ENCODE data around the gene DYNC1LI1. TPM values are rescaled to one million over a fixed set of nuclear protein-coding genes. Genes with fewer than 3 reads are reported as not detected.
"Not testable (repeated sequence)": the region's sequence is repeated elsewhere in the genome, so short reads cannot be mapped to it uniquely, and the experiment has no call there.

Gene DYNC1LI1
- total RNA-seq, 4 donors from 2014 or later, result 44.2 to 51.0 (median 47.9) TPM

- Histone ChIP-seq H3K27me3 (no peaks in the 10 kb centered on the region), H3K9me3 (no peaks in the 10 kb centered on the region), H3K4me3 (no peak overlapping the region), H3K27ac (no peak overlapping the region), H3K4me1 (no peaks in the 10 kb centered on the region), H3K36me3 (no peaks in the 10 kb centered on the region)
- DNase-seq (no peak), ATAC-seq (no peak)
- in situ Hi-C loops (cut with MboI; ENCODE audit: low sequenced_read_pairs in 4 of 4), result no loop called here
- TF ChIP-seq, protein P1, sequence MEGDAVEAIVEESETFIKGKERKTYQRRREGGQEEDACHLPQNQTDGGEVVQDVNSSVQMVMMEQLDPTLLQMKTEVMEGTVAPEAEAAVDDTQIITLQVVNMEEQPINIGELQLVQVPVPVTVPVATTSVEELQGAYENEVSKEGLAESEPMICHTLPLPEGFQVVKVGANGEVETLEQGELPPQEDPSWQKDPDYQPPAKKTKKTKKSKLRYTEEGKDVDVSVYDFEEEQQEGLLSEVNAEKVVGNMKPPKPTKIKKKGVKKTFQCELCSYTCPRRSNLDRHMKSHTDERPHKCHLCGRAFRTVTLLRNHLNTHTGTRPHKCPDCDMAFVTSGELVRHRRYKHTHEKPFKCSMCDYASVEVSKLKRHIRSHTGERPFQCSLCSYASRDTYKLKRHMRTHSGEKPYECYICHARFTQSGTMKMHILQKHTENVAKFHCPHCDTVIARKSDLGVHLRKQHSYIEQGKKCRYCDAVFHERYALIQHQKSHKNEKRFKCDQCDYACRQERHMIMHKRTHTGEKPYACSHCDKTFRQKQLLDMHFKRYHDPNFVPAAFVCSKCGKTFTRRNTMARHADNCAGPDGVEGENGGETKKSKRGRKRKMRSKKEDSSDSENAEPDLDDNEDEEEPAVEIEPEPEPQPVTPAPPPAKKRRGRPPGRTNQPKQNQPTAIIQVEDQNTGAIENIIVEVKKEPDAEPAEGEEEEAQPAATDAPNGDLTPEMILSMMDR (IDR thresholded peaks at IDR 0.05 in 4 of 5, conservative IDR thresholded peaks at IDR 0.05 in 1 of 5), result no peak
- no peak for TF ChIP-seq POLR2A (IDR thresholded peaks at IDR 0.05)
- intact Hi-C loops (cut with DNase I; ENCODE audit: low total_unique reads), result no loop called here
Observed at GRCh38 chr3:32583708-32584107, 13.1 kb upstream of the DYNC1LI1 start.

DNA sequence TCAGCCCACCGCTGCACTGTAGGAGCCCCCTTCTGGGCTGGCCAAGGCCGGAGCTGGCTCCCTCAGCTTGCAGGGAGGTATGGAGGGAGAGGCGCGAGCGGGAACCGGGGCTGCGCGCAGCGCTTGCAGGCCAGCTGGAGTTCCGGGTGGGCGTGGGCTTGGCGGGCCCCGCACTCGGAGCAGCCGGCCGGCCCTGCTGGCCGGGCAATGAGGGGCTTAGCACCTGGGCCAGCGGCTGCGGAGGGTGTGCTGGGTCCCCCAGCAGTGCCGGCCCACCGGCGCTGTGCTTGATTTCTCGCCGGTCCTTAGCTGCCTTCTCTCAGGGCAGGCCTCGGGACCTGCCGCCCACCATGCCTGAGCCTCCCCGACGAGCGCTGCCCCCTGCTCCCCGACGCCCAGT is 8.0 kb upstream of the DYNC1LI1 start:
- H3K27me3 ChIP-seq, result not testable (repeated sequence)

DNA sequence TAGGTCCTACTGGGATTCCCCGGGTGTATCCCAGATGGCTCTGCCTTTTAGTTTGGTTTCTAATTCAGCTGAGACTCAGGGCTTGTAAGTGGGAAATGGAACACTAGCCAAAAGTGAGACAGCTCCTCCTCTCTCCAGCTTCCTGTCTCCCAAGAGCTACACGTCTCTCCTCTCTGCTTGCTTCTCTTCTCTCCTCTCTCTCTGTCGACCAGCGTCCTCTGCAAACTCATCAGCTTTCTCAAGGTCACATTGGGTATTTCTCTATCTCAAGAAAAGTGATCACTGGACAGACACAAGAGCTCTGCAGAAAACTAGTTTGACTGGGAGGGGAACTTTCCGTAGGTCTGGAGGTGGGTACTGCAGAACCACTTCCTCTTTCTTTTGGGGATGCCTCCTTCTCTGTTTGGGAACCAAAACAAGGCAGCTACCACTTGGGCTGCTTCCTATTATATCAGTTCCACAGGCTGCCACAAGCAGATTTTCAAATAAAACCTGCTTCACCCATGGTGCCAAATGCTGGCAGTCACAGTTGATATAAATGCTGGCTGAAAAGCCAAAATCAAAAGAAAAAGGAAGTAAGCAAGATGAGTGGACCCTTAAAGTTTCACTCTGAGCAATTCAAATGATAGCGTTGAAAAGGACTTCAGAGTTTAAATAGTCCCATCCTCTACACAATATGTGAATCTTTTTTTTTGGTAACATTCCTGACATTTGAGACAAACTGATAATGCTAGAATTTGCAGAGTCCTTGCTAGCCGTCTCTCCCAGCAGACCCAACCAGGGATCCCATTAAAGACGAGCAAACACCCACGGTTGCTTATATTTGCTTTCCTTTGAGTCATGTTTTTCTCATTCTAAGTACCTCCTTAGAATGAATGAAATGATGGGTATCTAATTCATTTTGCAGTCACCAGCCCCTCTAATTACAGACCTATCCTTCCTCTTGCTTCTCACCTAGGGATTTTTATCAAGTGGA is 7.2 kb upstream of the DYNC1LI1 start:
- in situ Hi-C loops (cut with MboI; ENCODE audit: low sequenced_read_pairs in 4 of 4) (no loop called here), intact Hi-C loops (cut with DNase I; ENCODE audit: low total_unique reads) (no loop called here)
- H3K9me3 ChIP-seq, result no peaks in the 10 kb centered on the region
- H3K4me1 ChIP-seq, result peaks cover 0 to 5% of the 10 kb centered on the region in 2 donors
- ATAC-seq (peak in 1 of 2 donors; percentile 56), DNase-seq (no peak)
- H3K27ac ChIP-seq, result peak overlapping the region in 2 of 4 donors; percentile 1 to 6
- H3K36me3 ChIP-seq, result no peaks in the 10 kb centered on the region
- H3K4me3 ChIP-seq, result no peak overlapping the region
- TF ChIP-seq, protein P1 (IDR thresholded peaks at IDR 0.05 in 4 of 5, conservative IDR thresholded peaks at IDR 0.05 in 1 of 5), result no peak
- no peak for TF ChIP-seq POLR2A (IDR thresholded peaks at IDR 0.05)
- H3K27me3 ChIP-seq, result no peaks in the 10 kb centered on the region

More for the DNA sequence above, 8.0 kb upstream of the DYNC1LI1 start:
- H3K27ac ChIP-seq; H3K9me3 ChIP-seq; H3K4me3 ChIP-seq; DNase-seq; ATAC-seq; H3K36me3 ChIP-seq; H3K4me1 ChIP-seq; intact Hi-C loops (cut with DNase I; ENCODE audit: low total_unique reads); in situ Hi-C loops (cut with MboI; ENCODE audit: low sequenced_read_pairs in 4 of 4): not testable (repeated sequence)

DNA sequence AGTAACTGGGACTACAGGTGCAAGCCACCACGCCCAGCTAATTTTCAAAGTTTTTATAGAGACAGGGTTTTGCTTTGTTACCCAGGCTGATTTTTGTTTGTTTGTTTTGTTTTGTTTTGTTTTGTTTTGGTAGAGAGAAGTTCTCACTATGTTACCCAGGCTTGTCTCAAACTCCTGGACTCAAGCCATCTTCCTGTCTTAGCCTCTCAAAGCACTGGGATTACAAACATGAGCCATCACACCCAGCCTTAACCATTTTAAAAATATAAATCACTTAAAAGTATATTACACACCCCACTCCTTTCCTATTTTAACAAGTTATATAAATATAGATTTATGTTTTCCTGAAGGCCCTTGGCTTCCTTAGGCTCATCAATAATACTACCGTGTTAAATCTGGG is 6.5 kb upstream of the DYNC1LI1 start:
- DNase-seq, result no peak
- intact Hi-C loops (cut with DNase I; ENCODE audit: low total_unique reads), result no loop called here
- TF ChIP-seq POLR2A (IDR thresholded peaks at IDR 0.05), result no peak
- TF ChIP-seq, protein P1 (IDR thresholded peaks at IDR 0.05 in 4 of 5, conservative IDR thresholded peaks at IDR 0.05 in 1 of 5), result no peak
- Histone ChIP-seq H3K4me3 (no peak overlapping the region), H3K27me3 (no peaks in the 10 kb centered on the region), H3K9me3 (no peaks in the 10 kb centered on the region), H3K27ac (peak overlapping the region in 2 of 4 donors; percentile 1 to 6), H3K4me1 (peaks cover 0 to 5% of the 10 kb centered on the region in 2 donors), H3K36me3 (no peaks in the 10 kb centered on the region)
- in situ Hi-C loops (cut with MboI; ENCODE audit: low sequenced_read_pairs in 4 of 4), result no loop called here
- ATAC-seq, result no peak

DNA sequence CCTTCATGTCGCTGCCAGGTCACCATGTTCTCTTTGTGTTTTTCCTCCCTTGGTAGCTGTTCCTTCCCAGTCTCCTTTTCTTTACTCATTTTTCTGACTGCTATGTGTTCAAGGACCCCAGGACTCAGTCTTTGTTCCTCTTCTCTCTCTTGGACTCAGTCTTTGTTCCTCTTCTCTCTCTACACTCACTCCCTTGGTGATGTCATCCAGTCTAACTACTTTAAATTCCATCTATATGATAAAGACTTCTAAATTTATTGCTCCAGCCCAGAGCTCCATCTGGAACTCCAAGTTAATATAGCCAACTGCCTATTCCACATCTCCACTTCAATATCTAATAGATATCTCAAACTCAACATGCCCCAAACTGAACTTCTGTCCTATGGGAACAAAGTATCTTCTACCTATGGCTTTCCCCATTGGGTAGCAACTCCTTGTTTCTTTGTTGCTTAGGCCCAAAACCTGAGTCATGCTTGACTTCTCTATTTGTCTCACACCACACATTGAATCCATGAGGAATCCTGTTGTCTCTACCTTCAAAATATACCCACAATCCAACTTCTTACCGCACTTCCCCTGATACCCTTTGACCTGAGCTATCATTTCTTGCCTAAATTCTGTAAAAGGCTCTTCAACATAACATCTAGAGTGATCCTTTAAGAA is 4.9 kb upstream of the DYNC1LI1 start:
- no peak overlapping the region for H3K27ac ChIP-seq
- TF ChIP-seq, protein P1 (IDR thresholded peaks at IDR 0.05 in 4 of 5, conservative IDR thresholded peaks at IDR 0.05 in 1 of 5), result no peak

More for the DNA sequence above, 4.9 kb upstream of the DYNC1LI1 start:
- H3K36me3 ChIP-seq, result no peaks in the 10 kb centered on the region
- intact Hi-C loops (cut with DNase I; ENCODE audit: low total_unique reads) (no loop called here), in situ Hi-C loops (cut with MboI; ENCODE audit: low sequenced_read_pairs in 4 of 4) (no loop called here)
- DNase-seq, result no peak
- ATAC-seq, result no peak
- H3K27me3 ChIP-seq, result no peaks in the 10 kb centered on the region
- H3K4me3 ChIP-seq, result no peak overlapping the region
- peaks cover 0 to 13% of the 10 kb centered on the region in 2 donors for H3K4me1 ChIP-seq
- no peaks in the 10 kb centered on the region for H3K9me3 ChIP-seq

Data from gastrocnemius medialis (tissue), 4 donors.